GM12891 (cell line): Measurements from ENCODE around the gene MS4A4E.
A peak's percentile ranks its signal among the peaks of the same experiment; 100 is the strongest.
"Not testable (repeated sequence)": the region's sequence is repeated elsewhere in the genome, so short reads cannot be mapped to it uniquely, and the experiment has no call there.

ENCODE experiments used
- DNase-seq: peaks from one replicate; pipeline ENCODE4 v3.0.0; 2011; ENCODE audit warnings: low spot score; ENCODE audit not compliant: insufficient read length
- FAIRE-seq: peaks from 2 replicates; lab custom pipeline; 2011; peaks lifted over from hg19 to GRCh38; lab: Jason Lieb, UNC
- PAX5 ChIP-seq: IDR thresholded peaks from 2 replicates; pipeline ENCODE4 v1.6.1; 2011; ENCODE audit warnings: low read length, moderate library complexity, mild to moderate bottlenecking; ENCODE audit not compliant: insufficient read depth, severe bottlenecking
- POLR2A ChIP-seq: IDR thresholded peaks from 2 replicates; pipeline ENCODE4 v1.6.1; 2011; ENCODE audit warnings: low read depth, low read length, control low read depth
- POLR2AphosphoS5 ChIP-seq: IDR thresholded peaks from 2 replicates; pipeline ENCODE4 v1.6.1; 2011; ENCODE audit warnings: low read depth, low read length, control low read depth
- POU2F2 ChIP-seq: IDR thresholded peaks from 2 replicates; pipeline ENCODE4 v1.6.1; 2011; ENCODE audit warnings: low read depth, mild to moderate bottlenecking, control low read depth, low read length, moderate library complexity
- SPI1 ChIP-seq: IDR thresholded peaks from 2 replicates; pipeline ENCODE4 v1.6.1; 2011; ENCODE audit warnings: low read depth, low read length, control low read depth
- TAF1 ChIP-seq: IDR thresholded peaks from 2 replicates; pipeline ENCODE4 v1.6.1; 2011; ENCODE audit warnings: low read depth, low read length, control low read depth

Gene MS4A4E

DNA sequence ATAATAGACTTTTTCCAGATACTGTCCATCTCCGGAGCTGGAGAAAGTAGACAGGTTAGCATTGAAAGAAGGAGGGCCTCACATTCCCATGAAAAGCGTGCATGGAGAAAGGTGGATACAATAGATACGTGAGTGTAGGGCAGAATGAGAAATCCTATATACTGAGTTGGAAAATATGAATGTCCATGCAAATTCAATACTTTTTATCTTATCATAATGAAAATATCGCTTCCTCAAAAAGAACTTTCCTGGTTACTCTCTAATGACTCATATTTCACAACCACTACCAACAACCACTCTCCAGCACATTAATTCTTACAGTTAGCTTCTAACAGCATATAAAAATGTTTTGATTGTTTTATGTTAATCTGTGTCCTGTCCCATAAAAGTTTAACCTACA is 38.0 kb downstream of the MS4A4E start:
- peak; percentile 61 for FAIRE-seq
- TF ChIP-seq SPI1 (peak; percentile 84), POLR2A (no peak), POLR2AphosphoS5 (no peak), PAX5 (no peak), TAF1 (no peak), POU2F2 (no peak)
- no peak for DNase-seq

DNA sequence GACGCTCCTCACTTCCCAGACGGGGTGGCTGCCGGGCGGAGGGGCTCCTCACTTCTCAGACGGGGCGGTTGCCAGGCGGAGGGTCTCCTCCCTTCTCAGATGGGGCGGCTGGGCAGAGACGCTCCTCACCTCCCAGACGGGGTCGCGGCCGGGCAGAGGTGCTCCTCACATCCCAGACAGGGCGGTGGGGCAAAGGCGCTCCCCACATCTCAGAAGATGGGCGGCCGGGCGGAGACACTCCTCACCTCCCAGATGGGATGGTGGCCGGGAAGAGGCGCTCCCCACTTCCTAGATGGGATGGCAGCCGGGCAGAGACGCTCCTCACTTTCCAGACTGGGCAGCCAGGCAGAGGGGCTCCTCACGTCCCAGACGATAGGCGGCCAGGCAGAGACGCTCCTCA is 41.6 kb downstream of the MS4A4E start:
- FAIRE-seq, DNase-seq: not testable (repeated sequence)

DNA sequence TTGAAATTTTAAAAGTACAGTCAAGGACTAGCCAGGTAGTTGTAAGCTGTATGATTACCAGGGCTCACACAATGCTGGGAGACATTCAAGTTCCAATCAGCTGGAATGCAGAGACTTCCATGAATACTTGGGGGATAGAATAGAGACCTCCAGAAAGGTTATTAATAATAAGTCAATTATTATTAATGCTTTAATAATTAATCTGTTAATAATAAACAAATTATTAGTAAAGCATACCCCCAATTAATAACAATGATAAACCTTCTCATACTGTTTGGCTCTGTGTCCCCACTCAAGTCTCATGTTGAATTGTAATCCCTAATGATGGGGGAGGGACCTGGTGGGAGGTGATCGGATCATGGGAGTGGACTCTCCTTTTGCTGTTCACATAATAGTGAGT is 45.5 kb downstream of the MS4A4E start:
- FAIRE-seq (no peak), DNase-seq (no peak)
- TF ChIP-seq POU2F2 (no peak), POLR2AphosphoS5 (no peak), POLR2A (no peak), TAF1 (no peak), SPI1 (no peak), PAX5 (no peak)

DNA sequence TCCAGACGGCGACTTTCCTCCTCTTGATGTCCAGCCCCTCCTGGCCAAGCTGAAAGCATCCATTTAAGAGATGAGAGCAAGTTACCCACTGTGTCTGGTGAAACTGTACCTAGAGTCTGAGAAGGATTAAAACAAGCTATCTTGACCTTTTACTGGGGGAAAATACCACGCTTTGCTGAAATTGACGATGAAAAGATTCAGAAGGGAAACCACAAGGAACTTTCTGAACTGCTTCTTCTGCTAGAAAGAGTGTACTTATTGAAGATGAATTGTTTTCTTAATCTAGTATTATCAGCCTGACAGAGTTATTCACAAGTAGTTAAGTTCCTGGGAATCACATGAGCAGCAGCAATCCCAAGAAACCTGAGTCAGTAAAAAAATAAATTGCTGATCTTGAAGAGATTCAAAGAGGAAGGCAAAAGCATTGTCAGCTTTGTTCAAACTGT is 47.0 kb downstream of the MS4A4E start:
- no peak for DNase-seq

DNA sequence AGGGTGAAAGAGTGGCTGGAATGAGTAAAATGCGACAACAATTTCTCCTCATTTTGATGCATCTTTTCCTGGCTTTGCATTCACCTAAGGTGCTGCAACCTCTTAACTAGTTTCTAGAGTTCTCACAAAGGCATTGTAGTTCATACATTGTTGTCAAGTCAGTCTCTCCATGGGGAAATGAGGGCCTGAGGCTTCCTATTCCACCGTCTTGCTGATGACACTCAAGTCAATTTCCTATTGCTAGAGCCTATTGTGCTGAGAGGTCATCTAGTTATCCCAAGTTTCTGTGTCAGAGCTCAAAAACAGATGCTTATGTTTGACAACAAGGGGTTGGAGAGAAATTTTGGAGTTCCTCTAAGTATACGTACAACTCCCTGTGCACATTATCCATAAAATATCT is 48.4 kb downstream of the MS4A4E start:
- no peak for FAIRE-seq
- TF ChIP-seq SPI1 (no peak), POLR2A (no peak), POU2F2 (no peak), POLR2AphosphoS5 (no peak), PAX5 (no peak), TAF1 (no peak)

More for the DNA sequence above, 47.0 kb downstream of the MS4A4E start:
- FAIRE-seq: peak; percentile 87
- TF ChIP-seq POLR2A (no peak), POLR2AphosphoS5 (no peak), PAX5 (no peak), SPI1 (no peak), TAF1 (no peak), POU2F2 (no peak)

DNA sequence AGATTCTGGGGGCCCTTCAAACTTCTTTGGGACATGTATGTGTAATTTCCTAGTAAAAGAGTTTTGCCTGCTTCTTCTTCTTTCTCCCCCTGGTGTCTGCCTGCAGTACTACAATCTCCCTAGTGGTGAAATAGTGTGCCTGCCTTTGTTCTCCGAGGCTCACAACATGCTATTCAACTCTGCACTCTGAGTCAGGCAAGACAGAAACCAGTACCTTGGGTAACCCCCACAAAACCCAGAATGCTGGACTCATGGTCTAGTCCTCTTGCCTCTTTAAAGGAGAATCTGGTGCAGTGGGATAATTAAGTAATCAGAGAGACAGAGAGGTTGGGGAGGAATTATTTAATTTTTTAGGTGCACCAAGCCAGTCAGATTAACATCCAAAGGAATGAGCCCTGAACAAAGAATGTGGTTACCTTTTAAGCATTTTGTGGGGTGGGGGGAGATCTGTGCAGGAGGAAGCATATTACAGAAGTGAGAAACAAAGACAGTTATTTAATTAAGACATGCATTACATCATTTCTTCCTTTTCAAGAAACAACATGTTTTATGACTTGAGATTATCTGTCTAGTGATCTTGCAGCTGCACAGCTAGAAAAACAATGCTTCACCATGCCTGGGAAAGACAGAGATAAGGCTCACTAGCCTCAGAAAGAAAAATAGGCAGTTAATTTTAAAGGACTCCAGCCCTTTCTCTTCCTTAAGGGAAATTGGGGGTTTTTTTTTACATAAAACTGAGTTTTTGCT is 49.1 kb downstream of the MS4A4E start:
- FAIRE-seq (peak; percentile 96), DNase-seq (no peak)

More for the DNA sequence above, 48.4 kb downstream of the MS4A4E start:
- DNase-seq: no peak

DNA sequence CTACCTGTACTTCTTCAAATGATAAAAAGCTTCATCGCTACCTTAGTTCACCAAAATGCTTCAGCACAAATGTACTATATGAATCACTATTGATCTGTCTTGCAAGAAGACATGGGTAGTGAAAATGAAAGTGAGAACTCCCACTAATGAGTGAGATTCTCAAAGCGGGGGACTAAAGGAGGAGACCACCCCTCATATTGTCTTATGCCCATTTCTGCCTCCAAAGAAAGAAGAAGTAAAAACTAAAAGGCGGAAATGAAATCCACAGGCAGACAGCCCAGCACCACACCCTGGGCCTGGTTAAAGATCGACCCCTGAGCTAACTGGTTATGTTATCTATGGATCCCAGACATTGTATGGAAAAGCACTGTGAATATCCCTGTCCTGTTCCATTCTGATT is 50.4 kb downstream of the MS4A4E start:
- DNase-seq, FAIRE-seq: not testable (repeated sequence)

More for the DNA sequence above, 49.1 kb downstream of the MS4A4E start:
- TF ChIP-seq POU2F2: no peak
- TF ChIP-seq SPI1: peak; percentile 82
- no peak for TF ChIP-seq TAF1
- TF ChIP-seq POLR2A: no peak
- TF ChIP-seq POLR2AphosphoS5: no peak
- TF ChIP-seq PAX5: no peak

DNA sequence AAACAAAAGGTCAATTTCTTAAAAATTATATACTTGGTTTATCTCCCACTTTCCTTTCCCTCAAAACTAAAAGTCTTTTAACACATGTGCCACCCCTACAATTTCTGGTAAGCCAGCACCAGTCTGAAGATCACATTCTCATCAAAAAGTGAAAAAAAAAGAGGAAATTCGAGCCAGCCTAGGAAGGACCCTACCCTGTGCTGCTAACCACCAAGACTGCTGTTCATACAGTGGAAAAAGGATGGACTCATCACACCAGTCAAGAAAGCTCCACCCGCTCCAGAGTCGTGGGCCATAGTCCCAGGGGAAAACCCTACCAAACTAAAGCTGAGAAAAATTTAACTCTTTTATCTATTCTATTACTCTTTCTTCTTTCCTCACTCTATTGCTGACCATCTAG is 54.5 kb downstream of the MS4A4E start:
- not testable (repeated sequence) for DNase-seq

DNA sequence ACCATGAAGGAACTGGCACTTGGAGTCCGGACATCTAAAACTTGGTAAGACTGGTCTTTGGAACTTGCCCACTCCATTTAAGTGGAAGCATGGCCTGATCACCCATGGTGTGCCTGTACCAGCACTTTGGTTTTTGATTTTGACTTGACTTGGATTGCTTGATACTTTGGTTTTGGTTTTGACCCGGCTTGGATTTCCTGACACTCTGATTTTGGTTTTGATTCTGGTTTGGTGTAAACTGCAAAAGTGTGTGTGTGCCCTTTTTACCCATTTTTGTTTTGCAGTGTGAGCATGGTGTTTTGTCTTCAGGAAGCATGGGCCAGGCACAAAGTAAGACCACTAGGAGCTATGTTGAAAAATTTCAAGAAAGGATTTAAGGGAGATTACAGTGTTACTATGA is 56.8 kb downstream of the MS4A4E start:
- not testable (repeated sequence) for DNase-seq, FAIRE-seq

More for the DNA sequence above, 54.5 kb downstream of the MS4A4E start:
- not testable (repeated sequence) for FAIRE-seq

DNA sequence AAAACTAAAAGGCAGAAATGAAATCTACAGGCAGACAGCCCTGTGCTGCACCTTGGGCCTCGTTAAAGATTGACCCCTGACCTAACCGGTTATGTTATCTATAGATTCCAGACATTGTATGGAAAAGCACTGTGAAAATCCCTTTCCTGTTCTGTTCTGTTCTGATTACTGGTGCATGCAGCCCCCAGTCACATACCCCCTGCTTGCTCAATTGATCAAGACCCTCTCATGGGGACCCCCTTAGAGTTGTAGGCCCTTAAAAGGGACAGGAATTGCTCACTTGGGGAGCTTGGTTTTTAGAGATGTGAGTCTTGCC is 57.5 kb downstream of the MS4A4E start:
- not testable (repeated sequence) for FAIRE-seq, DNase-seq

DNA sequence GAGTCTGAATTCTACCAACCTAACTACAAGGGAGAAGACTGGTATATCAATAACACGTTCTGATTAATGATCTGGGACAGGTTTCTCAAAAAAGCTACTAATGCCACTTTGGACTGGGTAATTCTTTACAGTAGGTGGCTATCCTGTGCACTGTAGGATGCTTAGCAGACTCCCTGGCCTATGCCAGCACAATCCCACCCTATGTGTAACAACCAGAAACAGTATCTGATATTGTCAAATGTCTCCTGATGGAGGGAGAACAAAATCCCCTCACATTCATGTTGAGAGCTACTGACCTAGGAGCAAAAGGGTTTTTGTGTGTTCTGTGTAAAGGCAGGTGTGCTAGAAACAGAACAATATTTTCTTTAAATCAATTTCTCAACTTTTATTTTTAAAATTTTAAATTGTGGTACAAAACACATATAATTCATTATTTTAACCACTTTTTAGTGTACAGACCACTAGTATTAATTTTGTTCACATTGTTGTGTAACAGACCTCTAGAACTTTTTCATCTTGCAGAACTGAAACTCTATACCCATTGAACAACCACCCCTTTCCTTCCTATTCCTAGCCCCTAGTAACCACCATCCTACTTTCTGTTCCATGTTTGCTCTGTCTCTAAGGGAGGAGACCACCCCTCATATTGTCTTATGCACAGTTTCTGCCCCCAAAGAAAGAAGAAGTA is 58.0 kb downstream of the MS4A4E start:
- TF ChIP-seq PAX5: no peak
- TF ChIP-seq SPI1: peak; percentile 85
- FAIRE-seq (peak; percentile 41), DNase-seq (no peak)

DNA sequence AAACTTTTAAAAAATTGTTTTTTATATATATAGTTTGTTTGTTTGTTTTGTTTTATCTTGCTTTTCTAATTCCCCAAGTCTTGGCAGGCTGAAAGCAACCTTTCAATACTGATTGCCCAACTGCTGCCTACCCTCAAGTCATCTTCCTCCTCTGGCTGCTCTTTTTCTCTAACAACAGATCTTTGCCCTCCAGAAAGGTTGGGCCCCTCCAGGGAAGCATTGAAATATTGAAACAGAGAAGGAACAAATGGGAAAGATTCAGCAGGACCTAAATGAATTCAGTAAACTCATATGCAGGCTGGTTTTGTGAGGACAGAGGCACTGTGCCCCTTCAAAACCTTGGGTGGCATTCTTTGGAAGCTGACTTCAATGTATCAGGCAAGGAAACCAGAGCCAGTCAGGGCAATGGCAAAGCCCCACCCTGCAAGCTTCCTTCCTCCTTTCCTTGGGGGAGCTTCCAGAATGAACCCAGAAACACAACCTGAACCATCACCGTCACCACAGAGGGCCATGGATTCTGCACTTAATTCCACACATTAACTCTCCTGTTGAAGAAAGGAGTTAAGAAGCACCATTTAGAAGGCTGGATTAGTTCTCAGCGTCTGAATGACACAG is 59.2 kb downstream of the MS4A4E start:
- TF ChIP-seq TAF1 (no peak), POU2F2 (no peak), PAX5 (no peak), POLR2A (no peak), SPI1 (no peak), POLR2AphosphoS5 (no peak)
- no peak for DNase-seq
- no peak for FAIRE-seq
